Endothelial cell (in vitro differentiated cells): ENCODE results near the gene RNASE1. TPM values are rescaled to one million over a fixed set of nuclear protein-coding genes. Genes with fewer than 3 reads are reported as not detected.
"Not testable (repeated sequence)": the region's sequence is repeated elsewhere in the genome, so short reads cannot be mapped to it uniquely, and the experiment has no call there.

ENCODE experiments used
- DNase-seq: peaks from one replicate; pipeline ENCODE4 v3.0.0; 2021; ENCODE audit warnings: low spot score
- H3K27ac Mint-ChIP-seq: one replicate; pipeline ENCODE4 v1.8.0; 2021; ENCODE audit warnings: mixed read lengths, inconsistent platforms; ENCODE audit not compliant: unreplicated experiment
- H3K27me3 Mint-ChIP-seq: one replicate; pipeline ENCODE4 v1.8.0; 2021; ENCODE audit warnings: mild to moderate bottlenecking, moderate library complexity, mixed read lengths, inconsistent platforms; ENCODE audit not compliant: unreplicated experiment
- H3K36me3 Mint-ChIP-seq: one replicate; pipeline ENCODE4 v1.8.0; 2021; ENCODE audit warnings: mild to moderate bottlenecking, low read depth, mixed read lengths, inconsistent platforms; ENCODE audit not compliant: unreplicated experiment
- H3K4me1 Mint-ChIP-seq: one replicate; pipeline ENCODE4 v1.8.0; 2021; ENCODE audit warnings: mild to moderate bottlenecking, mixed read lengths, inconsistent platforms; ENCODE audit not compliant: unreplicated experiment
- H3K4me3 Mint-ChIP-seq: one replicate; pipeline ENCODE4 v1.8.0; 2021; ENCODE audit warnings: mild to moderate bottlenecking, mixed read lengths, inconsistent platforms; ENCODE audit not compliant: unreplicated experiment
- H3K9me3 Mint-ChIP-seq: one replicate; pipeline ENCODE4 v1.8.0; 2021; ENCODE audit warnings: mixed read lengths, inconsistent platforms; ENCODE audit not compliant: unreplicated experiment
- total RNA-seq: library from RNA; stranded (reverse); fragmentation: NEBNext Ultra II Directional; extraction: Animal tissue kit (Norgen Biotek cat#: 25700); gene quantifications from one replicate; pipeline ENCODE4 v1.2.1, GENCODE V29; 2021; ENCODE audit not compliant: unreplicated experiment
- TF ChIP-seq, protein P1 (sequence below): fragments of 200-600 bp; sonication (generic); IDR thresholded peaks from one replicate; pipeline ENCODE4 v1.5.0; 2021; ENCODE audit warnings: antibody characterized with exemption; ENCODE audit not compliant: unreplicated experiment

RNASE1 gene
- total RNA-seq, 1 donor from 2014 or later = 31.6 TPM

DNA sequence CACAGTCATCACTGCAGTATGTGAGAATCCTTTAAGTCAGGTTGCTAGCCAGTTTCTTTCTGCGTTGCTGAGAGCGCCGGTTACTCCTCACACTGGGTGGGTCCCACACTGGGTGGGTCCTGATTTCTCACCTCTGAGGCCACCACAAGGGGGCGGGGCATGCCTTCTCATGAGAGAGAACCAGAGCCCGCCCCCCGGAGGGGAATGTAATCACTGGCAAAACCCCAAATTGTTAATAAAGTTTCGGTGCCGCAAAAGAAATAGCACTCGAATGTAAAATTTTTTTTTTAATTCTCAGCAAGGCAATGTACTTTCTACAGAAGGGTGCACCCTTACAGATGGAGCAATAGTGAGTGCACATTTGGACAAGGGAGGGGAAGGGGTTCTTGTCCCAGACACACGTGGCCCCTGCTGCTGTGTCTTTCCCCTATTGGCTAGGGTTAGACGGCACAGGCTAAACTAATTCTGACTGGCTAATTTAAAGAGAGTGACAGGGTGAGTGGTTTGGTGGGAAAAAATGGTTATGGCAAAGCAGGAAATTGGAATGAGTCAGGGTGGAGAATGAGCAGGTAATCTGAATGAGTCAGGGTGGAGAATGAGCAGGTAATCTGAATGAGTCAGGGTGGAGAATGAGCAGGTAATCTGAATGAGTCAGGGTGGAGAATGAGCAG, 25.5 kb upstream of the RNASE1 start:
- TF ChIP-seq, protein P1, sequence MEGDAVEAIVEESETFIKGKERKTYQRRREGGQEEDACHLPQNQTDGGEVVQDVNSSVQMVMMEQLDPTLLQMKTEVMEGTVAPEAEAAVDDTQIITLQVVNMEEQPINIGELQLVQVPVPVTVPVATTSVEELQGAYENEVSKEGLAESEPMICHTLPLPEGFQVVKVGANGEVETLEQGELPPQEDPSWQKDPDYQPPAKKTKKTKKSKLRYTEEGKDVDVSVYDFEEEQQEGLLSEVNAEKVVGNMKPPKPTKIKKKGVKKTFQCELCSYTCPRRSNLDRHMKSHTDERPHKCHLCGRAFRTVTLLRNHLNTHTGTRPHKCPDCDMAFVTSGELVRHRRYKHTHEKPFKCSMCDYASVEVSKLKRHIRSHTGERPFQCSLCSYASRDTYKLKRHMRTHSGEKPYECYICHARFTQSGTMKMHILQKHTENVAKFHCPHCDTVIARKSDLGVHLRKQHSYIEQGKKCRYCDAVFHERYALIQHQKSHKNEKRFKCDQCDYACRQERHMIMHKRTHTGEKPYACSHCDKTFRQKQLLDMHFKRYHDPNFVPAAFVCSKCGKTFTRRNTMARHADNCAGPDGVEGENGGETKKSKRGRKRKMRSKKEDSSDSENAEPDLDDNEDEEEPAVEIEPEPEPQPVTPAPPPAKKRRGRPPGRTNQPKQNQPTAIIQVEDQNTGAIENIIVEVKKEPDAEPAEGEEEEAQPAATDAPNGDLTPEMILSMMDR = peak; percentile 36
- Mint-ChIP-seq H3K36me3 (peaks cover 12% of the 10 kb centered on the region), H3K4me1 (peaks cover 30% of the 10 kb centered on the region), H3K27ac (peak overlapping the region; percentile 96), H3K4me3 (peak overlapping the region; percentile 87)
- H3K27me3 Mint-ChIP-seq, H3K9me3 Mint-ChIP-seq: not testable (repeated sequence)
- DNase-seq = peak; percentile 24

DNA sequence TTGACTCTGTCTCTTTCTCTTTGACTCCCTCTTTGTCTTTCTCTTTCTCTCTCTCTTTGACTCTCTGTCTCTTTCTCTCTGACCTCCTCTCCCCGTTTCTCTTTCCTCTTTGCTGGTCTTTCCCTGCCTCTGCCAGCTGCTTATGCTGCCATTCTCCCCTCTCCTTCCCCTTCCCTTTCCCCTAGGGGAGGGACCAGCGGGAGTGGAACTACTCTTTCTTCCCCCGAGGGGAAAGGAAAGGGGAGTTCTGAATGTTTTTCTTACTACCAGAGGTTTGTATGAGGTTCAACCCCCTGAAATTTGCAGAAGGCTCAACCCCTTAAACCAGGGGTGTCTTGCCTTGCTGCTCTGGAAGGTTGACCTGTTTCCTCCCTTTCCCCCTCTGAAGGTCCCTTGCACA, 24.7 kb upstream of the RNASE1 start:
- Mint-ChIP-seq H3K36me3 (peaks cover 17% of the 10 kb centered on the region), H3K27ac (peak overlapping the region; percentile 96), H3K9me3 (peaks cover 5% of the 10 kb centered on the region), H3K27me3 (peaks cover 1% of the 10 kb centered on the region), H3K4me1 (peaks cover 33% of the 10 kb centered on the region), H3K4me3 (peak overlapping the region; percentile 87)
- DNase-seq = no peak
- TF ChIP-seq, protein P1 = no peak

DNA sequence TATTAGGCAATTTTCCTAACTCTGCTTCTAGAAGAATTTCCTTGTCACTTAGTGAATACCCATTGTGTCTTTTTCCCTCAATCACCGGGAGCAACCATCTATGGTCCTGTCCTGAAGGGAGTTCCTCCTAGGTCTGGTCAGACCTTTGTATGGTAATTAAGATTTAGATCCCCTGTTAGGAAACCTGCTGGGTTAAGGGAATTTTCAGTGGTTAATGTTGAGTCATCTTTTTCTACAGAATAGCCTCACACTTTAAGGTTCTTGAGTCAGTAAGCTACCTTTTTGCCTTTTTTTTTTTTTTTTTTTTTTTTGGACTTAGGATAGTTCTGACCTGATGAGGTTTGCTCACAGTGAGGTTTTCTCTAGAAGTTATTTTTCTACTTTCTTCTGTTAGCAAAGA, 24.0 kb upstream of the RNASE1 start:
- H3K27me3 Mint-ChIP-seq, H3K9me3 Mint-ChIP-seq, DNase-seq: not testable (repeated sequence)
- peak overlapping the region; percentile 96 for H3K27ac Mint-ChIP-seq
- H3K4me1 Mint-ChIP-seq = peaks cover 33% of the 10 kb centered on the region
- peak overlapping the region; percentile 87 for H3K4me3 Mint-ChIP-seq
- H3K36me3 Mint-ChIP-seq = peaks cover 17% of the 10 kb centered on the region

DNA sequence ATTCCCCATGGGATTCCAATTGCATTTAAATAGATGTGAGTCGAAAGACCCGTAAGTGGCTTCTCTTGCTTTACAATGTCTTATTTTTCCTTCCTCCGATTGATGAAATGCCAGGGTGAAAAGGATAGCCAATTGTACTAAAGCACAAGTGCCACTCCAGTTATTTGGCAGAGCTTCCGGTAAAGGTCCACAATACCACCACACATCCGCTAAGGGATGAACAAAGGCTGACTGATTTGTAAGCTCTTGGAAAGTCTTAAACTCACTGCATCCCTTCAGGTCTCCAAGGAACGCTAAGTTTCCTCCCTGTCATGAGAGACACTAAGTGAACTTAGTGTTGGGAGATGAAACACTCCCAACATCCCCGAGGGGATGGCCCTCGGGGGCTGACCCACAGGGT, 21.2 kb upstream of the RNASE1 start:
- TF ChIP-seq, protein P1 = no peak
- DNase-seq = no peak
- peaks cover 19% of the 10 kb centered on the region for H3K36me3 Mint-ChIP-seq
- H3K9me3 Mint-ChIP-seq = peaks cover 5% of the 10 kb centered on the region
- peaks cover 37% of the 10 kb centered on the region for H3K4me1 Mint-ChIP-seq
- H3K4me3 Mint-ChIP-seq = no peak overlapping the region
- H3K27me3 Mint-ChIP-seq = peaks cover 1% of the 10 kb centered on the region
- H3K27ac Mint-ChIP-seq = no peak overlapping the region

DNA sequence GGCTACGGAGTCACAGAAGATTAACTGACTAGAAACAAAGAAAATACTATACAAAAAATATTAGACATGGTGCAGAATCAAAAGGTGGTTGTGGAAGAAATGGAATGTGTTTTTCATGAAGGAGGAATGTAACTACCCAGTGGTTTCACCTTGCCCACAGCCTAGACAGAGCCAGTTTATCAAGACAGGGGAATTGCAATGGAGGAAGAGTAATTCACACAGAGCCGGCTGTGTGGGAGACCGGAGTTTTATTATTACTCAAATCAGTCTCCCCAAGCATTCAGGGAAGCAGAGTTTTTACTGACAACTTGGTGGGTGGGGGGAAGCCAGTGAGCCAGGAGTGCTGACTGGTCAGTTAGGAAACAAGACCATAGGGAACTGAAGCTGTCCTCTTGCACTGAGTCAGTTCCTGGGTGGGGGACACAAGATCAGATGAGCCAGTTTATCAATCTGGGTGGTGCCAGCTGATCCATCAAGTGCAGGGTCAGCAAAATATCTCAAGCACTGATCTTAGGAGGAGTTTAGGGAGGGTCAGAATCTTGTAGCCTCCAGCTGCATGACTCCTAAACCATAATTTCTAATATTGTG, 19.0 kb upstream of the RNASE1 start:
- H3K9me3 Mint-ChIP-seq, DNase-seq, H3K4me3 Mint-ChIP-seq, H3K27me3 Mint-ChIP-seq: not testable (repeated sequence)
- Mint-ChIP-seq H3K36me3 (peaks cover 16% of the 10 kb centered on the region), H3K27ac (peak overlapping the region; percentile 13), H3K4me1 (peaks cover 31% of the 10 kb centered on the region)
